Immature natural killer cell (primary cell): ENCODE data around the gene MTMR10. TPM values are rescaled to one million over a fixed set of nuclear protein-coding genes. Genes with fewer than 3 reads are reported as not detected.

Experiments
- polyA plus RNA-seq, 3 donors: library from polyadenylated mRNA; unstranded; fragments of 300-500 nt; fragmentation: Illumina TruSeq; gene quantifications; one replicate each; pipeline ENCODE4 v1.2.3, GENCODE V29; 2021

The MTMR10 gene
- polyA plus RNA-seq, 3 donors from 2014 or later: 3.3 to 10.7 (median 4.0) TPM

Other genes starting within 250 kb of the MTMR10 start
- gene FAN1, start 87.7 kb downstream of the MTMR10 start, polyA plus RNA-seq: 1 to 10 TPM; 4.2 to 6.3 (median 5.2) TPM
- gene TRPM1, start 110.1 kb upstream of the MTMR10 start, polyA plus RNA-seq: under 1 TPM in 1 of 3 donors, not detected in 2; 0.11 TPM